Stimulated activated CD4-positive, alpha-beta T cell treated with anti-CD3 and anti-CD28 coated beads, Interleukin-2, amount 100 ng/mL, for 24 hours (primary cell): ENCODE results near the gene DEDD2.

Source experiments
- DNase-seq, 2 donors: peaks; one replicate each; pipeline ENCODE4 v3.0.0-alpha.2; 2020

Gene DEDD2

GRCh38 chr19:42226886-42227285, 9.4 kb upstream of the DEDD2 start:
- DNase-seq: no peak

- no peak for DNase-seq
Observed at GRCh38 chr19:42225718-42226292, 8.3 kb upstream of the DEDD2 start.

DNA sequence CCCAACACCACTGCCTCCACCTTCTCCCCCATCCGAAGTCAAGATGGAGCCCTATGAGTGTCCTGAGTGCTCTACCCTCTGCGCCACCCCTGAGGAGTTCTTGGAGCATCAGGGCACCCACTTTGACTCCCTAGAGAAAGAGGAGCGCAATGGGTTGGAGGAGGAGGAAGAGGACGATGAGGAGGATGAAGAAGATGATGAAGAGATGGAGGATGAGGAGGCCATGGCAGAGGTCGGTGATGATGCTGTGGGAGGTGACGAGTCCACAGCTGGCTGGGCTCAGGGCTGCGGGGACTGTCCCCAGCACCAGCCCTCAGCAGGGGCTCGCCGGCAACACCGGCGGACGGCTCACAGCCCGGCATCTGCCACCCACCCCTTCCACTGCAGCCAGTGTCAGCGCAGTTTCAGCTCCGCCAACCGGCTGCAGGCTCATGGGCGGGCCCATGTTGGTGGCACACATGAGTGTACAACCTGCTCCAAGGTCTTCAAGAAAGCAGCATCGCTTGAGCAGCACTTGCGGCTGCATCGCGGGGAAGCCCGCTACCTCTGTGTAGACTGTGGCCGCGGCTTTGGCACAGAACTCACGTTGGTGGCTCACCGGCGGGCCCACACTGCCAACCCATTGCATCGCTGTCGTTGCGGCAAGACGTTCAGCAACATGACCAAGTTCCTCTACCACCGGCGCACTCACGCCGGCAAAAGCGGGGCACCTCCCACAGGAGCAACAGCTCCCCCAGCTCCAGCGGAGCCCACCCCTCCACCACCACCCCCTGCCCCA, 7.7 kb upstream of the DEDD2 start:
- no peak for DNase-seq

- DNase-seq: no peak
Observed at GRCh38 chr19:42220751-42221097, 3.2 kb upstream of the DEDD2 start.

- DNase-seq: peak; percentile 97
Observed at GRCh38 chr19:42219812-42220750, 2.6 kb upstream of the DEDD2 start, which contains the start of gene ZNF526. TSS of gene ZNF526 (plus strand) at chr19:42220312. CDS start at chr19:42224404, 4,092 bp downstream.

- DNase-seq: peak; percentile 38 to 43
Observed at GRCh38 chr19:42216653-42217519, 591 bp downstream of the DEDD2 start.

GRCh38 chr19:42214810-42215485, 2.5 kb downstream of the DEDD2 start:
- no peak for DNase-seq

DNA sequence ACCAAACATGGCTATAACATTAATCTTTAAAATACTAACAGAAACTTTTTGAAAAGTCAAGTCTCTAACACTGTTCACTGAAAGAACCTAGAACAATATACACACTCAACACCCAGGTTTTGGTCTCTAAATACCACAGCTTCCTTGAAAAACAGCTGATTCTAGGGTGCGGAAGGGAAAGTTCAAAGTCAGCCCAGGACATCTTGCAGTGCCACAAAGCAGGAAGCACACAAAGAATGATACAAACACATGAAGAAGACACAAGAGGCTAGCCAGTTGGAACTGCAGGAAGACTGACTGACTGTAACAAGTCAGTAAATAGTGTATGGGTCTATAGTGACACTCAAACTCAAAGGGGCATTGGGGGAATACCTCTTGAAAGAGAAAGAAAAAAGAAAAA, 4.6 kb downstream of the DEDD2 start:
- no peak for DNase-seq

GRCh38 chr19:42208612-42209011, 8.9 kb downstream of the DEDD2 start:
- DNase-seq: no peak

DNA sequence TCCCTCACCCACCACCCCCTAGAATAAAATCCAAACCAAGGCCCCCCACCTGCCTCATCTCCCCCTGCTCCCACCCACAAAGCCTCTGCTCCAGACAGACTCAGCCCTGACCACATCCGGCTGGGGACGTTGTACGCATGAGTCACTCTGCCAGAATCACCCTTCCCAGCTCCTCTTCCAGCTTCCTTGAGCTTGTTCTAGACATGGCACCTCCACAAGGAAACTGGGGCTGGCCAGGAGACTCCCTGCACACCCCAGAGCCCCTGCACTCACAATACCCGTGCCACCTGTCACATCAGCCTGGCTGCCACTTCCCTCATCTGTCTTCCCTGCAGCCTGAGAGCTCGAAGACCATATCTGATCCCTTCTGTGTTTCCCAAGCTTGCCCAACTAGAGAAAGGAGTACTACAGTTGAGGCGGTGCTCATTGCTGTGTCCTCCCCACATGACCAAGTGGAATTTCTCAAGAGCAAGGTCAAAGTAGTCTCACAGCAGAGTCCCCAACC, 9.7 kb downstream of the DEDD2 start:
- DNase-seq: no peak

DNA sequence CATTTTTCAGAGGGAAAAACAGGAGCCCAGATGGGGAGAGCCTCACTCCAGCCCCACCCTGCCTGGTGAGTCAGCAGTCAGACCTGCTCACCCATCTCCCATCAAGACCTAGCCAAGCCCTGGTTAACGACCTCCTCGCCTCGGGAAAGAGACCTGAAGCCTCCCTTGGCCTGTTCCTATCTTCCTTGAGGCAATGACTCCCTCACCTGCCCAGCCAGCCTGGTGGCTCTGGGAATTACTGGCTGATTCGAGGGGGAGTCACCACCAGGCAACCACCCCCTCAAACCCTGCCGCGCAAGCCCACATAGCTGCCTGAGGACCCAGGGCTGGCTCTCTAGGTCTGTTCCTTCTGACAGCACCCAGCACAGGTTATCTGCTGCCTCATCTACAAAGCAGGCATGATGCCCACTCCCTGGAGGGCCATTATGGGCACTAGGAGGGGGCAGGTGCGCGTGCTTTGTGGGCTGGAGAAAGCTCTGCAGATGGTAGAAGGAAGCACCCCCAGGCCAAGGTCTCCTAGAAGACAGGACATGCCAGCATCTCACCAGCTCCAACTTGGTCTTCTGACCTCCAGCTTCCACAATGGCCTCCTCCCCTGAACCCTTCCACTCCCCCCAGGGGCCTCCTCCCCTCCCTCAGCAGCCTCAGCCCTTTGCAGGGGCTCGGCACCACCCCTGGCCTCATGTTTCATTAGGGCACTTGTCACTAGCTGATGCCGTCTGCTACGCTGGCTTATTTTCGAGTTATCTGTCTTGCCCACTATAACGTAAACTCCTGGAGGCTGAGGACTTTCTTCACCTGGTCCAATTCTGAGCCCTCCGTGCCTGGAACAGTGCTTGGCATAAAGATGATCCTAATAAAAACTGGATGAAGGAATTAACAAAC, 10.4 kb downstream of the DEDD2 start:
- DNase-seq: no peak

- no peak for DNase-seq
Observed at GRCh38 chr19:42204664-42205063, 12.8 kb downstream of the DEDD2 start.

GRCh38 chr19:42203700-42204099, 13.8 kb downstream of the DEDD2 start:
- no peak for DNase-seq

DNA sequence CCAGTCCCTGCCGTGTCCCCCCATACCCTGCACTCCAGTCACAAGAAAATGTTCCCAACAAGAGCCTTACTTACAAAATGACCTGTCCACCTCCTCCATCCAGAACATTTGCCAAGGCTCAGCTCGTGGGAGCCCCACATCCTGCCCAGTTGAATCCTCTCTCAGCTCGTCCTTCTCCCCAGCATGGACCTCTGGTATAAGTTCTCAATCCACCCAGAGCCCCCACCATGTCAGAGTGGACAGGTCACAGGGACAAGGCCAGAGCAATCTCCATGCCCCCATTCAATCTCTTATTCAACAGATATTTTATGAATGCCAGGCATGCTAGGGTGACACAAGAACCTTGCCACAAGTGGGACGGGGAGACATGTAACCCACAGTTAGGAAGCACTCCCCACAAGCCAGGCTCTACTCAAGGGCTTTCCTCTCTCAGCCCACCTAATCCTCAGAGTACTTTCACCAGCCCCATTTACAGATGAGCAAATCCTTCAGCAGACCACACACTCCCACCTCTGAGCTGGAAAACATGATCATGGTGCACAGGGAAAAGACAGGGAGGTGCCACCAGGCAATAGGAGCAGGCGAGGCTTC, 15.1 kb downstream of the DEDD2 start:
- DNase-seq: no peak

DNA sequence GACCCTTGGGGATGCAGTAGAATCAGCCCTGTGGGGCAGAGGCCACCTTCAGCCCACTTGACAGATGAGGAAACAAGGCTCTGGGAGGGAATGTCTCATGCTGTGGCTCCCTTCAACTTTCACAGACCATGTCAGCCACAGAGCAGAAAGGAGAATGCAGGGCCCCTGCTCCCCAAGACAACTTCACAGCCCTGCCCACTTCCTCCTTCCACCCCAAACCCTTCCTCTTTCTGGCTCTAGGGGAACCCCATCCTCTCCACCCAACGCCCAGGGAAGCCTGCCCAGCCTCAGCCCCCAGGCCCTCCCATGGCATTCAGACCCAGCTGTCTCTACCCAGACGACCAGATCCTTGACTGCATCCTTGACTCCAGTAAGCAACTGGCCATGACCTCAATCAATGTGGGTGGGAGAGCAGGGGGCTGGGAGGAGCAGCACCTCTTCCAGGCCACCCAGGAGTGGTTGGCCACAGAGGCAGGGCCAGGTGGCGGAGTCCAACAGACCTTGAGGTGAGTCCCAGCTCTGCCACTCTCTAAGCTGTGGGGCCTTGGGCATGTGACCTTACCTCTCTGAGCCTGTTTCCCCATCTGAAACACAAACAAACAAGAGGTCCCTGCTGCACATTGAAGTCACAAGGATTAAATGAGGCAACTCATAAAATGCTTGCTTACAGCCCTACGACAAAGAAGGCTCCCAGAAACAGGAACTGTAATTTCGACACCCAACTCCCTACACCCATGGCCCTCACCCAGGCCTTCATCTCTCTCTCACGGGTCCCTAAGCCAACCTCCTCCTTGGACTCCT, 15.8 kb downstream of the DEDD2 start:
- DNase-seq: peak in 1 of 2 donors; percentile 46

GRCh38 chr19:42200116-42200715, 17.3 kb downstream of the DEDD2 start:
- no peak for DNase-seq

GRCh38 chr19:42199440-42200115, 17.9 kb downstream of the DEDD2 start:
- peak; percentile 59 to 69 for DNase-seq
